Activated T-cell treated with anti-CD3 and anti-CD28 coated beads, Interleukin-2, amount 50 U/mL, for 48 hours (primary cell): ENCODE results near the gene DST.
"Not testable (repeated sequence)": the region's sequence is repeated elsewhere in the genome, so short reads cannot be mapped to it uniquely, and the experiment has no call there.

Experiments used
- DNase-seq, 2 experiments: peaks; one replicate each; pipeline ENCODE4 v3.0.0-alpha.2; 2020

DST gene

DNA sequence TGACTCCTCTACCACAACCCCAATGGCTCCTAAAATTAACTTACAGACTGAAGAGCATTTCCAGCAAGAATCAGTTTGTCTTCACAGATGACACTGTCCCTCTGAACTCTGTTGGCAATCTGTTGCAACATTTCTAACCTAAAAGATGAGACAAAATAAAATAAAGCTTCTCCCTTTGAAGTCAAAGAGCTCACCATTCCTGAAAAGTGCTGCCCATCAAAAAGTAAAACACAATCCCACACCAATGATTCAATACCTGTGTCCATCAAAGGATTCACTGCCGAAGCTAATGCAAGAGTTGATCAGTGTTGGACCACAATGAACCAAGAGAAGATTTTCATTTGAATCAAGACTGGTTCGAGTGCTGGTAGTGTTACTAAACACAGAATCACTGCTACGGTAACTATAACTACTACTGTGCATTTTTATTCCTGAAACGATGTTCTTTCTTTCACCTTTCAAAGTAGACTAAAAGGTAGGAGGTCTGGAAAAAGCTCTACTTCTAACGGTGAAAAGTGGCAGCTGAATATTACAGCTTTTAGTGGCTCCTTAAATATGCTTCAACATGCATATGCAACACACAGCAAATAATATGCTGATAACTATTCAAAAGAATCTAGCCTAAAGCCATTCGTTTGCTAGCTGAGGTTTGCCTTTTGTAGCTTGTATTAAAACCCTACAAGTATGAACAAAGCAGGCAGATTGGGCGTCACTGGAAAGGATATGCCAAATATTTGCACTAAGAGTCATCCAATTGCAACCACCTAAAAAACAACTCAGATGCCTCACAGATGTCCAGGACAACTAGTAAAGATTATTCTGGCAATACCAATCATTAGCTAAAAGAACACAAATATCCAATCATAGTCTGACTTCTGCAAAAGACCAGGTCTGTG, at the start of gene DST:
Gene DST, minus strand, starts transcription at position 524 of the 896 bp plus-strand sequence.
- no peak for DNase-seq

DNA sequence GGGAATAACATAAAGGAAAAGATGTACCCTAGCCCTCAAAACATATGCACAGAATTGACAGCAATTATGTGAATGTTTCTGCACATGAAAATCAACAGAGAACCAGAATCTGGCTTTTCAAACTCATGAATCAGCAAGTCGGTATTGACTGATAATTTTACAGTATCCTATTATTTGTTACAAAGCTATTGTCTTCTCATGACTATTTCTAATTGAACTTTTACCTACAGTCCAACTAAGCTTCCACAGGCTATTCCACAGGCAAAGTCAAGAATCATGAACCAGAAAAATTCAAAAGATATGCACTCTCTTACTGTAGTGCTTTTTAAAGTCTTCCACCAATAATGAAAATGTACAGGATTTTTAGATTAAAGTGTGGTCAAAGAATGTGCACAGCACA, 49.1 kb upstream of the DST start:
- no peak for DNase-seq

DNA sequence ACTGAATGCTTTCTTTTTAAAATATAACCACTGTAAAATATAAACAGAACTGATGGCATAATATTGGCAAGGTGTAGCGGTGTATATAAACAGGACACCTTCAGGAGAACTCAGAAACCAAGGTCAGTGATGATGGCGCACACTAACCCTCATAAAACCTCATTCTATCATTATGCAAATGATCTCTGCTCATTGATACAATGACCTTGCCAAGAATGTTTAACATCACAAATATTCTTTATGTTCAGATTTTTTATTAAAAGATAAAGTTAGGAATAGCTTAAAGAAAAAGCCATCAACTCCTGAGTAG, 48.6 kb upstream of the DST start:
- DNase-seq, result no peak

DNA sequence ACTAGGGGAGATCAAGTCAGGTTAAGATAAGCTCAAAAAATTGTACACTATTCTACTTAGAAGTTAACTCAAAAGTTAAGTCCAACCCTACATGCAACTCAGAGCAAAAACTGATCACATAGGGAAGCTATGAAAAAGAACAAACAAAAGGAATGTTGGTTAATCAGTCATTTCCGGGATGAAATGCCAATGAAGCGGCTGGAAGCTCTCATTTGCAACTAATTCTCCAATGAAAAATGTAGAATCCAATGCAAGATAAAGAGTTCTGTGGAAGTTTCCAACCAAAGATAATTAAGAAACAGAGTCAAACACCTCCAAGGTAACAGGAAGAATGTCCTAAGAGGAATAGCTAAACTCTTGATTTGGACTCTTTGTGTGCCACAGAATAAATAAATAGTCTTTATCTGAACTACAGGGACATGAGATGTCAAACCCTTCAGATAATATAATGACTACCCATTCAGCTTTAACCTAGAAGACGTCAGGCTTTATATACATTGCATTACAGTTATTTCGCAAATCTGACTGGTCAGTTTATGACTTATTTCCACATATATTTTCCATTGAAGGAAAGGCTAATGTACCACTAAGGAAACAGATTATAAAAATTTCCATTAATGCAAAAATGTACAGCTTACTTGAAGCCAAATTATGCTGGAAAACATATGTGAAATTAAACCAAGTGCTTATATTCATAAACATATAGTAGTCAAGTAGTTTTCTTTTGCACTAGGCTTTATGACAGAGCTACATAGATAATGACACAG, 48.0 kb upstream of the DST start:
- no peak for DNase-seq

DNA sequence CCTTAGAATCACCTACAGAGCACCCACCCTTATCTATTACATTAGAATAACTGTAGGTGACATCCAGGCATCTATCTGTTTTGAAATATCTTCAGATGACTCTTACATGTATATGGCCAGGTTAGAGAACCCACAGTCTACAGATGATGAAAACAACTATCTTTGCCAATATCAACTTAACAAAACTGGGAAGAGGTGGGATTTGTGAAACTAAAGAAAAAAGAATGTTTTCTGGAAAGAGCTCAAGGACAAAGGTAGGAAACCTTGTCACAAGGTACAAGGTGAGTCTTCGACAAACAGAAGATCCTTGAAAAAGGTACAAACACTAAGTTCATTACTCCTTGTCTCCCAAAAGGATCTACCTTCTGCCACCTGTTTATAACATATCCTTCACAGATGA, 47.0 kb upstream of the DST start:
- DNase-seq, result no peak

DNA sequence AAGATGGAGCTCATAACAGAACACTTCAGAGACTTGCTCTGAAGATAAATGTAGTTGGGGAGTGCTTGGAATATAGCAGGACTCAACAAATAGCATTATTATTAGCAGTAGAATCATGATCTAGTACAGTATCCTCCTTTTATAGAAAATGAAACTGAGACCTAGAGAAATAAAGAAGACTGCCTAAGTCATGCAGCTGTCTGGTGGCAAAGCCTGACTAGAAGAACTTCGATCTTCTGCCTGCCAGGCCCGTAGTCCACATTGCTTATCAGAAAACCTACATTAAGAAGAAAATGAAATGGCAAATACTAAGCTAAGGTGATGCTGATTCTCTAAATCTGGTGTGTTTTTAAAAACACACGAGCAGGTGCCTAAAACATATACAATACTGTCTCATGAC, 46.4 kb upstream of the DST start:
- DNase-seq, result no peak

DNA sequence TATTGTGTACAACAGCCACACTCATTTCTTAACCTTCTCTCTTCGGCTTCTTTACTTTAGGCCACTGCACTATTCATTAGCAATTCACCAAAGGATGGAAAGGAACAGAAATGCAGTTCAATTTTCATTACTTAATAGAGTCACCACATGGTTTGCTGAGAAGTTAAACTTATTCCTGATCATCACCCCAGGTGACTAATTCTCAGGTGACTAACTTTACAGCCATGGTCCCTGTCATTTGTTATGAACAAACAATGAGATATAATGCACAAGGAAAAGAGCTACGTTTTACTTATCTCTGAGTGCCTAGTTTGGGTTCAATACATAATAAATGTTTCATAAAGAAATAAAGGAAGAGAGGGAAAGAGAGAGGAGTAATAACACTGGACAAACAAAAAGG, 45.8 kb upstream of the DST start:
- DNase-seq, result no peak

DNA sequence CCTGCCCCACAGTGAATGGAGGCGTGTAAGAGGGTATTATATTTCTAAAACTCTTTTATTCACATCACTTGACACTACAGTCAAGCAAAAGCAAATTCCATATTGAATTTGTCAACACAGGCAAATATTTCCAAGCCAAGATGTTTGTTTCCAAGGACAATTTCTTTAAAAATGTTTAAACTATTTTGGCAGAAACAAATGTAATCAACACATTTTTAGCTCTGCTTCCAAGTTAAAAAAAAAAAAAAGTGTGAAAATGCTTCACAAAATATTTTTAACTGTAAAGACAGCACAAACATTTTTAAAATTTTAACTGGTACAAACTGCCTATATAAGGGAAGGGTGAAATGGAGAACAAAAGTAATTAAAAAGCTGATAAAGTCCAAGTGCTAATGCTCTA, 44.9 kb upstream of the DST start:
- DNase-seq, result no peak

DNA sequence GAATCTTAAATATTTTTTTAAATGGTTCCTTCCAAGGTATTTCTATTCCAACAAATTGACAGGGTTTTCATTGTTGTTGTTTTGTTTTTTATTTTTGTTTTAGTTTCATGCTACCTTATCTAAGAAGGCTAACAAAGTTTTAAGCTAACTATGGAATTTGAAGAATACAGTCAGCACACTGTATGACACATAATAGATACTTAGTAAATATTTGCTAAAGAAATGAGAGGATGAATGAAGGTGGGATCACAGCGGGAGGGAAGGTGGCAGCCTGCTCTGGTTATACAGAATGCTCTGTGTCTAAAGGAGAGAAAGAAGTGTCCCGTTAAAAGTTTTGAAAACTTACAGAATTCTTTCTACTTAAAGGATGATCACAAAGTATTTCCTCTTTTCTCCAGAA, 43.7 kb upstream of the DST start:
- no peak for DNase-seq

DNA sequence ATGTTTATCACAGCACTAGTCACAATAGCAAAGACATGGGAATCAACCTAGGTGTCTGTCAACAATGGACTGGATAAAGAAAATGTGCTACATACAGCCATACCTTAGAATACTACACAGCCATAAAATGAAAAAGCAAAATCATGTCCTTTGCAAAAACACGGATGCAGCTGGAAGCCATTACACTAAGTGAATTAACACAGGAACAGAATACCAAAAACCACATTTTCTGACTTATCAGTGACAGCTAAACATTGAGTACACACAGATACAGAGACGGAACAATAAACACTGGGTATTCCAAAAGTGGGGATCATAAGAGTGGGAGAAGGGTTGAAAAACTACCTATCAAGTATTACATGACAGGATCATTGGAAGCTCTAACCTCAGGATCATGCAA, 43.3 kb upstream of the DST start:
- no peak for DNase-seq

DNA sequence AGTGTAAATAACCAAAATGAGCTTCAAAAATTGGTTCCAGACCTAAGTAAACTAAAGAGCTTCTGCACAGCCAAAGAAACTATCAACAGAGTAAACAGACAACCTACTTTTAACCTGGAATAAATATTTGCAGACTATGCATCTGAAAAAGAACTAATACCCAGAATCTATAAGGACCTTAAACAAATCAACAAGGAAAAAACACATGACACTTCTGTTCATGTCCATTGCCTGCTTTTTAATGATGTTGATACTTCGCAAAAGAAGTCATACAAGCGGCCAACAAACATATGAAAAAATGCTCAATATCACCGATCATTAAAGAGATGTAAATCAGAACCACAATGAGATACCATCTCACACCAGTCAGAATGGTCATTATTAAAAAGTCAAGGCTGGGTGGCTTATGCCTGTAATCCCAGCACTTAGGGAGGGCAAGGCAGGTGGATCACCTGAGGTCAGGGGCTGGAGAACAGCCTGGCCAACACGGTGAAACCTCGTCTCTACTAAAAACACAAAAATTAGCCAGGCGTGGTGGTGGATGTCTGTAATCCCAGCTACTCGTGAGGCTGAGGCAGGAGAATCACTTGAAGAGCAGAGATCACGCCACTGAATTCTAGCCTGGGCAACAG, 42.5 kb upstream of the DST start:
- DNase-seq, result no peak

DNA sequence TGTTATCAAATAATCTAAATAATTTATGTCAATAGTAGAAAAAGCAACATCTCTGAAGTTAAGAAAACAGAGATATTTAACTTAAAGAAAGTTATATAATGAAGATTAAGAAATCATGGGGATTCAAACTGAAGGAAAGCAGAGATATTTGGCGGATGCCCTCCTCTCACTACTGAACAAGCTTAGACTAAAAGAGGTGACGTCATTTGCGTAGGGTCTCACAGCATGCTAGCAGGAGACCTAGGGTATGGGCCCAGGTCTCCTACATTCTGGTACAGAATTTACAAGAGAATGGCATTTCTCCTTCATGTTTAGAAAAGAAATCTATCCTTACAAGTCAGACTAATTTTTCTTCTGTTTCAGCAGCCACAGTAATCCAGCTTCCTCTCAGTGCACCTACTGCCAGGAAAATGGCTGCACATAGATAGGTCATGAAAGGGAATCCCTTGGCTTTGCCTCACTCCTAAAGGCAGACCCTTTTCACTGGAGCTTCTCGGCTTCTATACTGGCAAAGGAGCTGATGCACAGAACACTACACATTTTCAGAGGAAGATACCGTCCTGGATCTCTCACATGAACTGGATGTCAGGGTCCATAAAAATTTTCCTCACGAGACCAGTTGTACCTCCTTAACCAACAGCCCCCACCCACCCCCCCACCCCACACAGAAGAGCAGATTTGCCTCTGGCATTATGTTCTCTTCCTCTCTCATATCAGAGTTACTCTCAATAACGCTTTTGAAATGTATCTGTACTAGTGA, 41.8 kb upstream of the DST start:
- no peak for DNase-seq

DNA sequence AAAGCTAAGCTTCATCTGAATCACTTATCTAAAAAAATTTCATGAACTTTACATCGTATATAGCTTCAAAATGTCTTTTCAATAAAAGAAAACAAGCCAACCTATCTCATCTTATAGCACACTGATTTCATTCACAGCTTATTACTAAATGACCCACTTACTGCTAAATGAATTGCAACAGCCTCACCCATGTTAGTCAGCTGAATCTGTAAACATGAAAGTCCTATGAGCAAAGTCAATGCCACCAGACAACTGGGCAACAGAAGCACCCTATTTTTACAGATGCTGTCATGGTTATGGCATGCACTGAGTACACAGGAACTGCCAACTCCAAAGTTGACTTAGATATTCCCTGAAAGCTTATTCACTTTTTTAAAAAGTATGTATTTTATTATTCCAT, 41.2 kb upstream of the DST start:
- no peak for DNase-seq

DNA sequence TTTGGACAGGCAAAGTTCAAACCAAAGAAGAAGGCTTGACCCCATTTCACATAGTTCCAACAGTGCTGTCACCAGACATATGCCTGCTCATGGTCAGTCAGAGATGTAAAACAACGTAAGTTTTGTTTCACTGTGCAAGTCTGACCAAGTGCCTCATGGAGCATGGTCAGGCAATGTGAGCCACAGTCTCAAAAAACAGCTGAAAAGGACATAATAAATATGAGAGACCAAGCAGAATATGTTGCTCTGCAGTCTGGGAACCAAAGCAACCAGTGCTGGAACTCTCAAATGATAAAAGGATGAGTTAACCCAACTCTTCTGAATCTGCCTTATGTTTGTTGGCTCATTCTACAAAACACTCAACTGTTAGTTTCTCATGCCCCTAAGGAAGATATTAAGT, 39.9 kb upstream of the DST start:
- no peak for DNase-seq

DNA sequence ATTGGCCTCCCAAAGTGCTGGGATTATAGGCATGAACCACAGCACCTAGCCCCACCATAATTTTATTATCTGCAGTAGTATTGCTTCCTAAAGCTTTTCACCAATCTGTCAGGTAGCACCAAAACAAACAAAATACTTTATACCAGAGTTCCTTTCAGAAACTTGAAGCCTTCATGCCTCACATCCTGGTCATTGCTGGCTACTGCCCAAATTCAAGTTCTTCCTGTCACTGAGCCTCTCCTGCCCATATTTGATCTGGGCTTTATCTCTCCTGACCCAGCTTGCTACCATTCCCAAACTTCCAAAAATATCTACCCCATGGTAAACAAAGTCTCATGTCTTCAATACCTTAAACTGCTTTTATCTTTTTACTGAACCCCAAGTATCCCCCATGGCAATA, 34.9 kb upstream of the DST start:
- no peak for DNase-seq

DNA sequence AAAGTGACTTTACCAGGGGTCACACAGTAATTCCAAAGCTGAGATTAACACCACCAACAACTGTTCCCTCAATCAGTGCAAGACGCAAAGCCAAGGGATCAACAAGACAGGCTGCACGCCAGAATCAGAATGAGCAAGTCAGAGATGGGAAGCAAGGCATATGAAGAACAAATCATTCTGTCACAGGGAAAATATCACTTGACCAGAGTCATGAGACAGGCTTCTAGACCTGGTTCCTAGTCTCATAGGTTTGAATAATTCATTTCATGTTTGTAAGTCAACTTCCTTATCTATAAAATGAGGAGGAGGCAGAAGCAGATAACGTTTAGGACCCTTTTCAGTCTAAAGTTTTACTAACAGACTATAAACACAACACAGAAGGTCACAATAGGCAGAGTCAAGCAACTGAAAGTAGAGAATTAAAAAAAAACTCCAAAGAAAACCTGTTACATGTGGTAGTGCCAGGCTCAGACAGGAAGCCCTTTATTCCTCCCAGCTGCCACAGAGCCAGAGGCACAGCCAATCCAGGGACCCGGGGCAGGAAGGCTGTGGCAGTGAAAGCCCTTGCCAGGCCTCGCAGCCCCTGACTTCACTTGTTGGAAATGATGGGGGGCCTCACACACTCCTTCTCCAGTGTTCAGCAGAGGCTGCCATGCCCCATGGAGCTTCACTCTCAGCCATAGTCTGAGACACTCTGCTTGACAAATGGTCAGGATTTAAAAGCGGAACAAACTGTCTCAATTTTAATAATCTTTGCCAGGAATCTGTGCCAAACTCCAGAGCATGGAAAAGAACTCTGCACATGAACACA, 29.2 kb upstream of the DST start:
- DNase-seq, result no peak

DNA sequence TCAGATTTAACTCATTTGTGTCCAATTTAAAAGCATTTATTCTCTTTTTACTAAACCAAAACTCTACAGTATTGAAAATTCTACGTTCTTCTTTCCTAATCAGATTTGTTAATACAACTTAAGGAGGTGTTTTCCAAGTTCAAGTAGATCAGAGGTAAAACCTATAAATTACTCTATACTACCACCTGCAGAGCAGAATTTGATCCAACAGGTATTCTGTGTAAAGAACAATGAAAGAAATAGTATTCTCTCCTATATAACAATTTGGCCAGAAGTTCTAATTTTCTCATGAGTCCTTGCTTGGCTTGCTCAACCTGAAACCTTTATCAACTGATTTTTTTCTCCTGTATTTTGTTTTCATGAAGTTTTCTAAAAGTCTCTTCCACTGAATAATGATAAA, 28.5 kb upstream of the DST start:
- no peak for DNase-seq

DNA sequence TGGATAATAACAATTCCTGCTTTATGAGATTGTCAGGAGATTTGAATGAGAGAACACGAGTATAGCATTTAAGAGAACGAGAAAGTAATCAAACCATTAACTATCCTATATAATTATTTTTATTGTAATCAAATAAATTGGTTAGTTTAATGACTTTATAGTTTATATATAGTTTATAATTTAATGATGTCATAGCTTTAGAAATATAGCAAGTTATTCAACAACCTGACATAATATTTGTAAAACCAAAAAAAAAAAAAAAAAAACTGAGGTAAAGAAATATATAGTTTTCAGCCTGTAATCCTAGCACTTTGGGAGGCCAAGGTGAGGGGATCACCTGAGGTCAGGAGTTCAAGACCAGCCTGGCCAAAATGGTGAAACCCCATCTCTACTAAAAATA, 26.4 kb upstream of the DST start:
- DNase-seq, result no peak

DNA sequence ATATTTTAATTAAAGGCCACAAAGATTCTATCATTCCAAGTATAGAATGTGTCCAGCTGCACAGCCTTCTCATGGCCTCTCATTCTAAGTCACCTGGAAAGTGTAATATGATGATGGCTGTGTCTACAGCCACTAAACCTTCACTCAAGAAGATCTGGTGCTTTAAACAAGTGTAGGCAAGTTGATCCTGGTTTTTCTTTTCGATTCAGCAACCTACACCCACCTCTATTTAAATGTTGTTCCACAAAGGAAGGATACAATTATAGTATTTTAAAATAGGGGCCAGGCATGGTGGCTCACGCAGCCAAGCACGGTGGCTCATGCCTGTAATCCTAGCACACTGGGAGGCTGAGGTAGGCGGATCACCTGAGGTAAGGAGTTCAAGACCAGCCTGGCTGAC, 25.5 kb upstream of the DST start:
- no peak for DNase-seq

DNA sequence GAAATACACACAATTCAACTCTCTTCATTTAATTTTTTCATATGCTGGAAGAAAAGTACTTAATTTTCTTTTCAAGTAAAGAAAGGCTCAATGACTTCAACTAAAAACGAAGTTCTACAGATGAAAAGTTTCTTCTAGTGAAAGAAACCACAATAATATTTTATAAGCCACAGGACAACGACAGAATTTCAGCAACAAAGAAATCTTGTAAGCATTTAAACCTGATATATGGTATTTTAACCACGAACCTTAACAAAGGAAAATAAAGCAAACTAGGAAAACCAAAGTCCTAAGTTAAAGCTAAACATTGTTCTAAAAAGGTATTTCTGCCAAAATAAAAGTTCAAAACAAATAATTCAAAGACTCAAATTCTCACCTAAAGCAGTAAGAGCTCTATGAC, 24.6 kb upstream of the DST start:
- DNase-seq, result no peak

DNA sequence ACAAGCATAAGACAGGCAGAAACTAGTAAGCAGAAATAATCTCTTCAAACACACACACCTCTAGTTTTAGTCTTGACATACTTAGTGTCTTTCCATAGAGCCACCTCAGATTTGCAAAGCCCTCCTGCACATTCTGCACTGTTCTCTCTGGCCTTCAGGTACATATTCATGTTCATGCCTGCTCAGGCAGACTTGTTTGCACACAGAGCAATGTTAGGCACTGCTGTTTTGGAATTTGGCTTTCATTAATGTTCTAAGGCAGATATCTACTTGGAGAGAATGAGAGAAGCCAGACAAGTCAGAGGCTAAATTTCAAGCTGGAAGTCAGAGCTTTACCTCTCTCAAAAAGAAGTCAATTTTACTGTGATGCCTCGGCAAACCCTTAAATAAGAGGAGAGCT, 21.3 kb upstream of the DST start:
- DNase-seq, result no peak

DNA sequence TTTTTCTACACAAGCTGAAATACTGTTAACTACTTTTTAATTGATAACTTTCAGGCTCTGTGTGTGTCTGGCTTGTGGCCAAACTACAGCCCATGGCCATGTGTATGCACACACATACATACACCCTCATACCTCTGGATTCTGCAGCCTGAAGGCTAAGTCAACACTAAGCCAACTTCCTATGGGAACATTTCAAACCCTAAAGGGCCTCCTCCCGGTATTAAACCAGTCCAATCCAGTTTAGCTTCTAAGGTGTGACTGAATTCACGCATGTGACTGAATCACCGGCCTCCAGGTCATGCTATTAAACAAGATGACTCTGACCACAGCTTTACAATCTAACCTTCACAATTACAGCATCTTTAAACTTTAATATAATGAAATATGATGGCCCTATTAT, 20.7 kb upstream of the DST start:
- DNase-seq, result no peak

DNA sequence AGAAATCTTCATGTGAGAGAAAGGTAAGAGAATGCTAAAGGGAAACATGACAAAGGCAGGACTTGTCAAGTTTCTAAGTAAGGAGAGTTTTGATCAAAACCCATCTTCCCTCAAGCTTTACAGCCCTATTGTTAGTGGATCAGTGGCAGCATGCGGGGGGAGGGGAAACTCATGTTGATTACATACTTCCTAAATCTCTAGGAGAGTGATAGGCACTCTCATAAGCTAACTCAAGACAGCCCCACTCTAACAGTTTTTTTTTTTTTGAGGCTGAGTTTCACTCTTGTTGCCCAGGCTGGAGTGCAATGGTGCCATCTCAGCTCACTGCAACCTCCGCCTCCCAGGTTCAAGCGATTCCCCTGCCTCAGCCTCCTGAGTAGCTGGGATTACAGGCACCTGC, 18.6 kb upstream of the DST start:
- DNase-seq, result not testable (repeated sequence)
